RWPE2 (cell line): Measurements from ENCODE around the gene ZKSCAN5.

ENCODE experiments used
- ATAC-seq: fragments of 200-7000 bp; cut with Tn5 transposase; 3 replicates; pipeline ENCODE4 v1.9.1; 2021; ENCODE audit warnings: low read depth
- DNase-seq: peaks from one replicate; pipeline ENCODE4 v3.0.0-alpha.2; 2020; ENCODE audit warnings: low spot score
- H3K27ac ChIP-seq: fragments of 450-650 bp; 2 replicates; pipeline ENCODE4 v1.5.1; 2017; ENCODE audit warnings: mild to moderate bottlenecking; ENCODE audit not compliant: poor library complexity, severe bottlenecking
- H3K27me3 ChIP-seq: fragments of 250-450 bp; sonication (Bioruptor Pico); 2 replicates; pipeline ENCODE4 v1.5.1; 2021; ENCODE audit warnings: mild to moderate bottlenecking, moderate library complexity; ENCODE audit not compliant: insufficient read depth, poor library complexity, severe bottlenecking
- H3K36me3 ChIP-seq: fragments of 250-450 bp; sonication (Bioruptor Pico); 2 replicates; pipeline ENCODE4 v1.5.1; 2020; ENCODE audit warnings: low read depth, mild to moderate bottlenecking, moderate library complexity
- H3K4me1 ChIP-seq: fragments of 250-450 bp; sonication (Bioruptor Pico); 2 replicates; pipeline ENCODE4 v1.5.1; 2021; ENCODE audit warnings: mild to moderate bottlenecking, moderate library complexity; ENCODE audit not compliant: insufficient read depth, poor library complexity, severe bottlenecking
- H3K4me3 ChIP-seq: fragments of 250-450 bp; sonication (Bioruptor Pico); 2 replicates; pipeline ENCODE4 v1.5.1; 2021; ENCODE audit warnings: mild to moderate bottlenecking, moderate library complexity; ENCODE audit not compliant: severe bottlenecking
- H3K9me3 ChIP-seq: fragments of 250-450 bp; sonication (Bioruptor Pico); 2 replicates; pipeline ENCODE4 v1.5.1; 2021; ENCODE audit warnings: mild to moderate bottlenecking, moderate library complexity; ENCODE audit not compliant: severe bottlenecking
- TF ChIP-seq, protein P1 (sequence below): fragments of 450-650 bp; IDR thresholded peaks from one replicate; pipeline ENCODE4 v1.5.1; 2017; ENCODE audit warnings: mild to moderate bottlenecking, moderate library complexity; ENCODE audit not compliant: poor library complexity, severe bottlenecking

The ZKSCAN5 gene

DNA sequence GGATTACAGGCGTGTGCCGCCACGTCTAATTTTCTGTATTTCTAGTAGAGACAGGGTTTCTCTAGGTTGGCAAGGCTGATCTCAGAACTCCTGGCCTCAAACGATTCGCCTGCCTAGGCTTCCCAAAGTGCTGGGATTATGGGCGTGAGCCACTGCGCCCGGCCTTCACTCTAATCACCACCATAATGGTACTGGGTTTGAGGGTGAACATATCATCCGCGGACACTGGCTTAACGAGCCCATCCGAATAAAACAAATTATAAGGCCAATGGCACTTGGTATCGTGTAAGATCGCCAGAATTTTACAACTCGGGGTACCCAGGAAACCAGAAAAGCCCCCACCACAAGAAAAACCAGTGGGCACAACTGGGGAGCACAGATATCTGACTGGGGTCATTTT is 46.9 kb downstream of the ZKSCAN5 start:
- H3K36me3 ChIP-seq, result peaks cover 36% of the 10 kb centered on the region
- 0 out of 3 replicates have a peak, but pooled peaks have one; percentile 17 for ATAC-seq
- TF ChIP-seq, protein P1, sequence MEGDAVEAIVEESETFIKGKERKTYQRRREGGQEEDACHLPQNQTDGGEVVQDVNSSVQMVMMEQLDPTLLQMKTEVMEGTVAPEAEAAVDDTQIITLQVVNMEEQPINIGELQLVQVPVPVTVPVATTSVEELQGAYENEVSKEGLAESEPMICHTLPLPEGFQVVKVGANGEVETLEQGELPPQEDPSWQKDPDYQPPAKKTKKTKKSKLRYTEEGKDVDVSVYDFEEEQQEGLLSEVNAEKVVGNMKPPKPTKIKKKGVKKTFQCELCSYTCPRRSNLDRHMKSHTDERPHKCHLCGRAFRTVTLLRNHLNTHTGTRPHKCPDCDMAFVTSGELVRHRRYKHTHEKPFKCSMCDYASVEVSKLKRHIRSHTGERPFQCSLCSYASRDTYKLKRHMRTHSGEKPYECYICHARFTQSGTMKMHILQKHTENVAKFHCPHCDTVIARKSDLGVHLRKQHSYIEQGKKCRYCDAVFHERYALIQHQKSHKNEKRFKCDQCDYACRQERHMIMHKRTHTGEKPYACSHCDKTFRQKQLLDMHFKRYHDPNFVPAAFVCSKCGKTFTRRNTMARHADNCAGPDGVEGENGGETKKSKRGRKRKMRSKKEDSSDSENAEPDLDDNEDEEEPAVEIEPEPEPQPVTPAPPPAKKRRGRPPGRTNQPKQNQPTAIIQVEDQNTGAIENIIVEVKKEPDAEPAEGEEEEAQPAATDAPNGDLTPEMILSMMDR, result no peak
- H3K27me3 ChIP-seq, result no peaks in the 10 kb centered on the region
- no peaks in the 10 kb centered on the region for H3K9me3 ChIP-seq
- peak overlapping the region; percentile 31 for H3K27ac ChIP-seq
- H3K4me1 ChIP-seq, result peaks cover 3% of the 10 kb centered on the region
- peak overlapping the region; percentile 62 for H3K4me3 ChIP-seq
- DNase-seq, result no peak

- peak within 1 kb of the TSS; percentile 31 for H3K27ac ChIP-seq
Measured at GRCh38 chr7:99551767-99552463, 47.5 kb downstream of the ZKSCAN5 start, which contains the start of gene FAM200A. Gene FAM200A (minus strand): TSS chr7:99552114. CDS start chr7:99548407, 3,707 bp downstream.

GRCh38 chr7:99553039-99553438 is 48.6 kb downstream of the ZKSCAN5 start:
- no peaks in the 10 kb centered on the region for H3K27me3 ChIP-seq
- no peak for ATAC-seq
- no peak overlapping the region for H3K4me3 ChIP-seq
- H3K27ac ChIP-seq, result no peak overlapping the region
- H3K9me3 ChIP-seq, result no peaks in the 10 kb centered on the region
- peaks cover 30% of the 10 kb centered on the region for H3K36me3 ChIP-seq
- TF ChIP-seq, protein P1, result no peak
- no peak for DNase-seq
- peaks cover 3% of the 10 kb centered on the region for H3K4me1 ChIP-seq

More at GRCh38 chr7:99551767-99552463, 47.5 kb downstream of the ZKSCAN5 start, which contains the start of gene FAM200A:
- H3K4me3 ChIP-seq, result peak within 1 kb of the TSS; percentile 62
- peak; percentile 84 for DNase-seq
- H3K36me3 ChIP-seq, result peaks cover 36% of the 10 kb centered on the region
- peak; percentile 98 for ATAC-seq
- H3K4me1 ChIP-seq, result peaks cover 3% of the 10 kb centered on the region
- H3K9me3 ChIP-seq, result no peaks in the 10 kb centered on the region
- TF ChIP-seq, protein P1, result no peak
- H3K27me3 ChIP-seq, result no peaks in the 10 kb centered on the region

GRCh38 chr7:99554939-99555338 is 50.5 kb downstream of the ZKSCAN5 start:
- TF ChIP-seq, protein P1, result no peak

DNA sequence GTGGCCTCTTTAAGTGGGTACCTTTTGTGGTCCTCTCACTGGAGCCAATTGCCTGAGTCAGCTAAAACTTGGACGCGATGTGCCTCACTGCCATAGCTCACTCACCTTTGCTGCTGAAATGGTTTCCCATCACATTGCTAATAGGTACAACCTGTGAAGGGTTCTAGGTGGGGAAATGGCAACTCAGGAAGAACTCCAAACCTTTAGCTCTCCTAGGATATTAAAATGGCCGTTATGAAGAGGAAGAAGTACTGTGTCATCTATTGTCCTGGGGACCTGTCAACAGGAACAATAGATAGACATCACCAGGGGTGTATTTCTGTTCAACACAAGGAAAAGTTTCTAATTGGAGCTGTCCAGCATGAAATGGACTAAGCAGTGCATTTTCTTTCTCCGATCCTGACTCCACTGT is 52.7 kb downstream of the ZKSCAN5 start:
- H3K36me3 ChIP-seq, result peaks cover 39% of the 10 kb centered on the region
- peak overlapping the region; percentile 92 for H3K27ac ChIP-seq
- no peaks in the 10 kb centered on the region for H3K9me3 ChIP-seq
- TF ChIP-seq, protein P1, result no peak
- peak overlapping the region; percentile 89 for H3K4me3 ChIP-seq
- peaks cover 25% of the 10 kb centered on the region for H3K4me1 ChIP-seq
- ATAC-seq, result no peak
- DNase-seq, result no peak
- no peaks in the 10 kb centered on the region for H3K27me3 ChIP-seq

More at GRCh38 chr7:99554939-99555338, 50.5 kb downstream of the ZKSCAN5 start:
- H3K4me1 ChIP-seq, result peaks cover 3% of the 10 kb centered on the region
- H3K36me3 ChIP-seq, result peaks cover 21% of the 10 kb centered on the region
- DNase-seq (no peak), ATAC-seq (no peak)
- no peak overlapping the region for H3K4me3 ChIP-seq
- H3K27me3 ChIP-seq, result no peaks in the 10 kb centered on the region
- H3K27ac ChIP-seq, result no peak overlapping the region
- no peaks in the 10 kb centered on the region for H3K9me3 ChIP-seq
